Activated B cell treated with CpG ODN at 0.5 μM for 24 hours (primary cell): Measurements from ENCODE around the gene NIPAL3. TPM values are rescaled to one million over a fixed set of nuclear protein-coding genes. Genes with fewer than 3 reads are reported as not detected.

Experiments
- ATAC-seq: fragments of 200-7000 bp; cut with Tn5 transposase; one replicate; pipeline ENCODE4 v1.10.0; 2021; ENCODE audit warnings: low read depth, mild to moderate bottlenecking, moderate library complexity
- CTCF ChIA-PET: fragments of 350-600 bp; sonication (Branson Sonifier 250); formaldehyde crosslinking; loops from one replicate; lab custom pipeline; 2021; ENCODE audit warnings: antibody characterized with exemption; lab: Charles Lee
- POLR2A ChIA-PET: fragments of 350-600 bp; sonication (Branson Sonifier 250); formaldehyde crosslinking; loops from one replicate; lab custom pipeline; 2021; ENCODE audit warnings: antibody characterized with exemption; lab: Charles Lee
- DNase-seq: peaks from one replicate; pipeline ENCODE4 v3.0.0; 2022
- H3K27ac Mint-ChIP-seq: one replicate; pipeline ENCODE4 v1.8.0; 2020; ENCODE audit warnings: mixed read lengths
- H3K27me3 Mint-ChIP-seq: one replicate; pipeline ENCODE4 v1.8.0; 2021; ENCODE audit warnings: mixed read lengths
- H3K36me3 Mint-ChIP-seq: one replicate; pipeline ENCODE4 v1.8.0; 2021; ENCODE audit warnings: low read depth, mixed read lengths
- H3K4me1 Mint-ChIP-seq: one replicate; pipeline ENCODE4 v1.8.0; 2021; ENCODE audit warnings: mixed read lengths
- H3K4me3 Mint-ChIP-seq: one replicate; pipeline ENCODE4 v1.8.0; 2020; ENCODE audit warnings: mild to moderate bottlenecking, mixed read lengths
- H3K9me3 Mint-ChIP-seq: one replicate; pipeline ENCODE4 v1.8.0; 2020; ENCODE audit warnings: mixed read lengths
- intact Hi-C: fragments of 100-400 bp; cut with micrococcal nuclease; formaldehyde crosslinking; loops from one replicate; pipeline ENCODE4 v1.15.1; 2024
- total RNA-seq: library from RNA; stranded (reverse); gene quantifications from 2 replicates; pipeline ENCODE4 v1.2.3, GENCODE V29; 2022
- TF ChIP-seq, protein P1 (sequence below): fragments of 200-600 bp; IDR thresholded peaks from one replicate; pipeline ENCODE4 v1.8.0; 2022; ENCODE audit warnings: antibody characterized with exemption, mild to moderate bottlenecking

The NIPAL3 gene
- total RNA-seq, 1 donor from 2014 or later: 23.2 TPM

DNA sequence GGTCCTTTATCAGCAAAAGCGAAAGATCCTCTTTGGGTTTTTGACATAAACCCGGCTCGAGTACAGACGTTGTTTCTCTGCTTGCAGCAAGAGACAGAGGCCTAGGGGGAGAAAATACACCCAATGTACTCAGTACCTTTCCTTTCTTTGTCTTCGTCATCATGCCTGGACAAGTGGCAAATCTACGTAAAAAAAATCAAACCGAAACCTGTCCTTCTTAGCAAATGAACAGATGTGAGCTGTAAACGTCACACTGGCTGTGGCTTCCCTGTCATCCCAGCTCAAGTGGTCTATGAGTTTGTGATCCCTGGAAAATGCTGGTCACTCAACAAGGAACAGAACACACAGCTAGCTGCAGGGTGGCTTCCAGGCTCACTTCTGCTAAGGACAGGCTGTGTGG is 41.9 kb upstream of the NIPAL3 start:
- peaks cover 6% of the 10 kb centered on the region for H3K36me3 Mint-ChIP-seq
- POLR2A ChIA-PET: interaction anchor here (0.7 to 1.8 kb wide), 8 partner anchors 17 to 393 kb away, joined by 3 to 22 read pairs (median 8); partner anchors contain the start of genes IFNLR1 and NIPAL3
- no peak for ATAC-seq
- no peak for DNase-seq
- peak overlapping the region; percentile 21 for H3K4me3 Mint-ChIP-seq
- CTCF ChIA-PET: interaction anchor here (1.7 kb wide), 2 partner anchors 8 to 19 kb away, joined by 4 to 7 read pairs; no protein-coding TSS in a partner anchor
- intact Hi-C loops: loop anchor here (1.0 to 2.0 kb wide), 3 partner anchors 11 to 51 kb away; partner anchors contain the start of gene STPG1
- TF ChIP-seq, protein P1, sequence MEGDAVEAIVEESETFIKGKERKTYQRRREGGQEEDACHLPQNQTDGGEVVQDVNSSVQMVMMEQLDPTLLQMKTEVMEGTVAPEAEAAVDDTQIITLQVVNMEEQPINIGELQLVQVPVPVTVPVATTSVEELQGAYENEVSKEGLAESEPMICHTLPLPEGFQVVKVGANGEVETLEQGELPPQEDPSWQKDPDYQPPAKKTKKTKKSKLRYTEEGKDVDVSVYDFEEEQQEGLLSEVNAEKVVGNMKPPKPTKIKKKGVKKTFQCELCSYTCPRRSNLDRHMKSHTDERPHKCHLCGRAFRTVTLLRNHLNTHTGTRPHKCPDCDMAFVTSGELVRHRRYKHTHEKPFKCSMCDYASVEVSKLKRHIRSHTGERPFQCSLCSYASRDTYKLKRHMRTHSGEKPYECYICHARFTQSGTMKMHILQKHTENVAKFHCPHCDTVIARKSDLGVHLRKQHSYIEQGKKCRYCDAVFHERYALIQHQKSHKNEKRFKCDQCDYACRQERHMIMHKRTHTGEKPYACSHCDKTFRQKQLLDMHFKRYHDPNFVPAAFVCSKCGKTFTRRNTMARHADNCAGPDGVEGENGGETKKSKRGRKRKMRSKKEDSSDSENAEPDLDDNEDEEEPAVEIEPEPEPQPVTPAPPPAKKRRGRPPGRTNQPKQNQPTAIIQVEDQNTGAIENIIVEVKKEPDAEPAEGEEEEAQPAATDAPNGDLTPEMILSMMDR: no peak
- H3K27ac Mint-ChIP-seq: peak overlapping the region; percentile 87
- peaks cover 20% of the 10 kb centered on the region for H3K4me1 Mint-ChIP-seq
- H3K27me3 Mint-ChIP-seq: no peaks in the 10 kb centered on the region
- H3K9me3 Mint-ChIP-seq: no peaks in the 10 kb centered on the region

DNA sequence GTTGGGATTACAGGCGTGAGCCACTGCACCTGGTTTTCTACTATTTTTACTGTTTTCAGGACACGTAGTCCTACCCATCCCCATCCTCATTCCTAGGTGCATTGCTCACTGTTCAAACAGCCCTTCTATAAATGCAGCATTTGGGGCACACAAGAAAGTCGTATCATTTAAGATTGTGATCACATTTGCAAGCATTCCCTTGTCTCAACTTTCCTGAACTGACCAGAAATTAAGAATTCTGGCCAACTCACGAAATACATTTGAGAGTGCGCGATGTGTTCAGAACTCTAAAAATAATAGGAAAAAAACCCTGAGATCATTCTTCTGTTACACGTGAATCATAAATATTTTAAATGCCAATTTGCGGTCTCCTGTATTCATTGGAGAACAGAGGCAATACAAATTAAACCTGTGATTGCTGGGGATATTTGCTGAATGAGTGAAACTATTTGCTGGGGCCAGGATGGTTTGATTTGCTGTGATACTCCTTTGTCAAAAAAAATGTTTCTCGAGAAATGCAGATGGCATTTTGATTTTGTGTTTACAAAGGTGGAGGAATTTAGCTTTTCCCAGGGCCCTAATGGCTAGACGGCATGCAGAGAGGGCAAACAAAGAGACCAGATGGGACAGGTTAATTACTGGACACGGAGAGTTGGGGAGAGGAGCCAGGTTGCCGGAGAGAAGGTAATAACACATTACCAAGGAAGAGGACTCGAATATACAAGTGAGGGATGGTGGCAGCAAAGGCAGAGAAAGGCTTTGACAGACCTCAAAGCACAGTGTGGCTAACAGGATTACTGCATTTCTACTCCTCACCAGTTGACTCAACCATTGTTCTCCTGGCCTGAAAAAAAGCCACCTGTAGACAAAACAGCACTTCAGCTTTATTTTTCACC is 40.5 kb upstream of the NIPAL3 start:
- Mint-ChIP-seq H3K4me3 (no peak overlapping the region), H3K4me1 (peaks cover 20% of the 10 kb centered on the region), H3K36me3 (peaks cover 17% of the 10 kb centered on the region), H3K9me3 (no peaks in the 10 kb centered on the region), H3K27me3 (no peaks in the 10 kb centered on the region), H3K27ac (peak overlapping the region; percentile 3)
- CTCF ChIA-PET: no interaction called here
- intact Hi-C loops: no loop called here
- TF ChIP-seq, protein P1: no peak
- DNase-seq: no peak
- ATAC-seq: no peak
- POLR2A ChIA-PET: no interaction called here

DNA sequence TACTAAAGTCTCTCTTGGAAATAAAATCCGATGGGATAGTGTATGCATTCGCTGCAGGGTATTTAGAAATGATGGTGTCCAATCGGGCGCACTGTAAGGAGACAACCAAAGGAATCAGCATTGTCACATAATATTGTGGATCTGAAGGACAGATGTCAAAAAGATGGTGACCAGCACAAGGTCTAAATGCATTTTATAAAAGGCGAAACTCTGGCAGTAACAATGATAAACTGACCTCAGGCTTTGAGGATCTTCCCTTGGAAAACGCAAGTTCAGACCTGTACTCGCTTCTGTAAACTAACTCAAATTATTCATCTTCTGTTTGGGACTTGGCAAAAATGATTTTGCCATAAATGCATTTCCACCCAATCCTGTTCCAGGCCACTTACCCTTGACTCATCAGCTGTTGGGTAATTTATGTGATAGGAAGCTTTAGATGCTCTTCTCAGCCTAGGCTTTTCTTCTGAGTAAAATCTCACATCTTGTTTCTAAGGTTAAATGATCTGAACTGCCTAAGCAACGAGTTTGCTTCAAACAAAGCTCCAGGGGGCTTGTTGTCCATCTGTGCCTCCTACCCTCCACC is 35.8 kb upstream of the NIPAL3 start:
- no peak for DNase-seq
- H3K4me3 Mint-ChIP-seq: no peak overlapping the region

DNA sequence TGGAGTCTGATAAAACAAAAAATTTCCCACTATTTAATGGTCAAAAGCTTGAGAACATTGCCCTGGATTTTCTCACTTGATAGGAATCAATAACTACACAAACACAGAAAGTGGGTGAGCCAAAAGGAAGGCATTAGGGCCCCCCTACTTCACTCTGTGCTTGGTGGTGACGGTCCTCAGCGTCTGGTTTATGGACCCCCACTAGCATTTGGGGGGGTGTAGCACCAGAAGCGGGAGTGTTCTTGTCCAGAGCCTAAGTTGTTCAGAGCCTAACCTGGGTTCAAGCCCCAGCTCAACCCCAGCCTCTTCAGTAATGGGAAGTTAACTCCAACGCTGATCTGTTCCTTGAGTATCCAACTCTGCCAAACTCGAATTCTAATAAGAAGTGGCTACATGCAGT is 35.1 kb upstream of the NIPAL3 start:
- TF ChIP-seq, protein P1: no peak
- ChIA-PET CTCF (interaction anchor here (4.1 kb wide), 1 partner anchor 12 kb away, joined by 17 read pairs; no protein-coding TSS in a partner anchor), POLR2A (interaction anchor here (1.0 kb wide), 1 partner anchor 230 kb away, joined by 3 read pairs; no protein-coding TSS in a partner anchor)
- H3K27me3 Mint-ChIP-seq: no peaks in the 10 kb centered on the region
- intact Hi-C loops: no loop called here
- H3K27ac Mint-ChIP-seq: no peak overlapping the region
- ATAC-seq: no peak
- peaks cover 19% of the 10 kb centered on the region for H3K36me3 Mint-ChIP-seq
- no peak for DNase-seq
- H3K9me3 Mint-ChIP-seq: no peaks in the 10 kb centered on the region
- H3K4me1 Mint-ChIP-seq: peaks cover 19% of the 10 kb centered on the region
- no peak overlapping the region for H3K4me3 Mint-ChIP-seq

More for the DNA sequence above, 35.8 kb upstream of the NIPAL3 start:
- H3K4me1 Mint-ChIP-seq: peaks cover 12% of the 10 kb centered on the region
- no peak for ATAC-seq
- TF ChIP-seq, protein P1: no peak
- CTCF ChIA-PET: no interaction called here
- intact Hi-C loops: no loop called here
- no peak overlapping the region for H3K27ac Mint-ChIP-seq
- H3K36me3 Mint-ChIP-seq: peaks cover 19% of the 10 kb centered on the region
- no peaks in the 10 kb centered on the region for H3K9me3 Mint-ChIP-seq
- no peaks in the 10 kb centered on the region for H3K27me3 Mint-ChIP-seq
- POLR2A ChIA-PET: no interaction called here

DNA sequence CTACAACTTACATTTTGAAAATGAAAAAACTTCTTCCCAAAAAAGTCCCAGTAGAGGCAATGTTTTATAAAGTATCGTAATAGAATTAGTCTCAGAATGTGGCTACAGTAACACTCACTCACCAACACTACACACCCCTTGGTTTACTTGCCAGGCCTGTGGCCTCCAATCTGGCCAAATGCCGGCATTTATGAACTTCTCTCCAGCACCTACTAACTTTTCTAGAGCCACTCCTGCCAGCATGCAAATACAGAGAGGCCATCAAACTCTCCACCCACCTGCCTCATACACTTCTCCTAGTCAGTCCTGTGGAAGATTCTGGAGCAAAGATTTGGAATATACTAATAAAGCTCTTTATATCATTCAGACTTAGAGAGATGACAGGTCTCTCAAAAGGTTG is 34.3 kb upstream of the NIPAL3 start:
- ChIA-PET POLR2A (interaction anchor here (0.6 to 1.0 kb wide), 2 partner anchors 10 to 231 kb away, joined by 3 to 6 read pairs; no protein-coding TSS in a partner anchor), CTCF (interaction anchor here (2.0 to 4.1 kb wide), 2 partner anchors 8 to 11 kb away, joined by 4 to 17 read pairs; no protein-coding TSS in a partner anchor)
- peaks cover 19% of the 10 kb centered on the region for H3K36me3 Mint-ChIP-seq
- no peak for ATAC-seq
- intact Hi-C loops: no loop called here
- H3K4me3 Mint-ChIP-seq: no peak overlapping the region
- no peaks in the 10 kb centered on the region for H3K9me3 Mint-ChIP-seq
- no peaks in the 10 kb centered on the region for H3K27me3 Mint-ChIP-seq
- H3K27ac Mint-ChIP-seq: no peak overlapping the region
- H3K4me1 Mint-ChIP-seq: peaks cover 25% of the 10 kb centered on the region
- TF ChIP-seq, protein P1: no peak
- DNase-seq: no peak
